Epithelial cell of proximal tubule (primary cell): ENCODE data around the gene VSTM2L. TPM values are rescaled to one million over a fixed set of nuclear protein-coding genes. Genes with fewer than 3 reads are reported as not detected.

Experiments
- DNase-seq: peaks from one replicate; pipeline ENCODE4 v3.0.0-alpha.2; 2011; ENCODE audit warnings: low read depth
- H3K4me3 ChIP-seq: 2 replicates; pipeline ENCODE4 v1.5.1; 2011; ENCODE audit warnings: low read depth, mild to moderate bottlenecking, low read length
- total RNA-seq: library from RNA; depleted of rRNA; stranded (reverse); fragments of >200 nt; gene quantifications from 2 replicates; pipeline ENCODE4 v1.2.3, GENCODE V29; 2015
- TF ChIP-seq, protein P1 (sequence below): conservative IDR thresholded peaks from 2 replicates; pipeline ENCODE4 v1.5.1; 2012; ENCODE audit warnings: low read depth, mild to moderate bottlenecking, low read length

The VSTM2L gene
- total RNA-seq, 1 donor from 2014 or later = 4.5 TPM

DNA sequence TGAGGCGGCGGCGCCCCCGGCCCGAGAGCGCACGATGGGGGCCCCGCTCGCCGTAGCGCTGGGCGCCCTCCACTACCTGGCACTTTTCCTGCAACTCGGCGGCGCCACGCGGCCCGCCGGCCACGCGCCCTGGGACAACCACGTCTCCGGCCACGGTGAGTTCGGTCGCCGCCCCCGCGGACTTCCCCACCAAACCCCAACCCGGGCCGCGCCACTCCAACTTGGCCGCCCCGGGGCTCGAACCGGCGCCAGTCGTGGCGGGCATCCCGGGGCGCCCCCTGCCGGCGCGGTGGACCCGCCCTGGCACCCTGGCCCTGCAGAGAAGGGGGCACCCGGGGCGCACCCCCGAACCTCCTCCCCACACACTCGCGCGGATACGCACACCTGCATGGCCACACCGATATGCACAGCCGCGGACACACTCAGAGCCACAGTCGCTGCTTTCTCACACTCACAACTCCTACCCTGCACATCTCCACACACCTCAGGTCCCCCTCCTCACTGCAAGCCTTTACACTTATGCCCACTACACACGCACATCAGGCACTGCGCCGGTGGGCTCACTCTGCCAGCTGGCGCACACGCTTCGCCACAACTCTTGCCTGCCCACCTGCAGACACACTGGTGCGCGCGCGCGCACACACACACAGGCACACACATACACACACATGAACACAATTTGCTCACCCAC, 535 bp downstream of the VSTM2L start:
- peak overlapping the region; percentile 66 for H3K4me3 ChIP-seq
- TF ChIP-seq, protein P1, sequence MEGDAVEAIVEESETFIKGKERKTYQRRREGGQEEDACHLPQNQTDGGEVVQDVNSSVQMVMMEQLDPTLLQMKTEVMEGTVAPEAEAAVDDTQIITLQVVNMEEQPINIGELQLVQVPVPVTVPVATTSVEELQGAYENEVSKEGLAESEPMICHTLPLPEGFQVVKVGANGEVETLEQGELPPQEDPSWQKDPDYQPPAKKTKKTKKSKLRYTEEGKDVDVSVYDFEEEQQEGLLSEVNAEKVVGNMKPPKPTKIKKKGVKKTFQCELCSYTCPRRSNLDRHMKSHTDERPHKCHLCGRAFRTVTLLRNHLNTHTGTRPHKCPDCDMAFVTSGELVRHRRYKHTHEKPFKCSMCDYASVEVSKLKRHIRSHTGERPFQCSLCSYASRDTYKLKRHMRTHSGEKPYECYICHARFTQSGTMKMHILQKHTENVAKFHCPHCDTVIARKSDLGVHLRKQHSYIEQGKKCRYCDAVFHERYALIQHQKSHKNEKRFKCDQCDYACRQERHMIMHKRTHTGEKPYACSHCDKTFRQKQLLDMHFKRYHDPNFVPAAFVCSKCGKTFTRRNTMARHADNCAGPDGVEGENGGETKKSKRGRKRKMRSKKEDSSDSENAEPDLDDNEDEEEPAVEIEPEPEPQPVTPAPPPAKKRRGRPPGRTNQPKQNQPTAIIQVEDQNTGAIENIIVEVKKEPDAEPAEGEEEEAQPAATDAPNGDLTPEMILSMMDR = peak; percentile 38
- no peak for DNase-seq

DNA sequence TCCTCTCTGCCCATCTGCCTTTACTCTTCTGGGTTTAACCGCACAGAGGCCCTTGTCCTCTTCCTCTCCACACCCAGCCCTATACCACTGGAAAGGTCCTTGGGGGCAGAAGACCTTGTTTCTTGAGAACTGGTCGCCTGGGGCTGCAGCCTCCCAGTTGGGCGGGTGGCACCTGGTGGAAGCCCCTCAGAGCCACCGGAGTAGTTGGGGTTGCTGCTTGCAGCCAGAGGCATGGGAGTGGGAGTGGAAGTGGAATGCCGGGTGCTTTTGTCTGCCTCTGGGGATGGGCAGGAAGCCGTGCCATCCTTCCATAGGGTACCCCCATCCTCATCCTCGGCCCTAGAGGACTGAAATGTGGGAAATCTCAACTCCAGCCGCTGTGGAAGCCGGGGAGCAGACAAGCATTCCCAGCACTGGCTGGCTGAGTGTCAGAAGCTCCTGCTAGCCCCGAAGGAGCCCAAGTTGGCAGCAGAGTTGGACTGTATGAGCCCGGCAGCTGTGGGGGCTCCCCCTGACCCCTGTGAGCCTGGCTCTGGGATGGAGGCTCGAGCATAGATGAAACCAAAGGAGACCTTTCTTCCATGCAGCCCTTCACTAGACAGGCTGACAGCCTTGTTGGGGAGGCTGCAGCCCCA, 1.2 kb downstream of the VSTM2L start:
- H3K4me3 ChIP-seq = peak overlapping the region; percentile 66
- TF ChIP-seq, protein P1 = no peak
- no peak for DNase-seq

DNA sequence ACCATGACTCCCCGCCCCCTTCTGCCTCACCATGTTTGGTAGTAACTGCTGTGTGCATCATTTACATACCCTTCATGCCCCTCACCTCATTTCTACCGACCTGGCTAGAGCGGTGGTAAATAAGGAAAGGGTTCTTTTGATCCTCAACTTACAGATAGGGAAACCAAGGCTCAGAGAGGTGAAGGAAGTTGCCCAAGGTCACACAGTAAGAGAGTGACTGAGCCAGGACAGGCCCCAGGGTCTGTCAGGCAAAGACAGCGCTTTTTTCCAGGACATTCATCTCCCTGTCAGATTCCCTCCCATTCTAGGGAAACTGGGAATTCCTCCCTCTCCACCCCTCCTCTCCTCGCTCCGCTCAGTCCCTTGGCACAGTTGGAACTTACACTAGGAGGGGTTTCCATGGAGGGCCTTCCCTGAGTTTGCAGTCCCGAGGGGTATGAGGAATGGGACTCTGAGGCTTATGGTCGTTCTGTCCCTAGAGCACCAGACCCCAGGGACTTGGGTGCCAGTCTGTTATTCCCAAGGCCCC, 2.0 kb downstream of the VSTM2L start:
- H3K4me3 ChIP-seq = no peak overlapping the region
- TF ChIP-seq, protein P1 = no peak
- DNase-seq = no peak

DNA sequence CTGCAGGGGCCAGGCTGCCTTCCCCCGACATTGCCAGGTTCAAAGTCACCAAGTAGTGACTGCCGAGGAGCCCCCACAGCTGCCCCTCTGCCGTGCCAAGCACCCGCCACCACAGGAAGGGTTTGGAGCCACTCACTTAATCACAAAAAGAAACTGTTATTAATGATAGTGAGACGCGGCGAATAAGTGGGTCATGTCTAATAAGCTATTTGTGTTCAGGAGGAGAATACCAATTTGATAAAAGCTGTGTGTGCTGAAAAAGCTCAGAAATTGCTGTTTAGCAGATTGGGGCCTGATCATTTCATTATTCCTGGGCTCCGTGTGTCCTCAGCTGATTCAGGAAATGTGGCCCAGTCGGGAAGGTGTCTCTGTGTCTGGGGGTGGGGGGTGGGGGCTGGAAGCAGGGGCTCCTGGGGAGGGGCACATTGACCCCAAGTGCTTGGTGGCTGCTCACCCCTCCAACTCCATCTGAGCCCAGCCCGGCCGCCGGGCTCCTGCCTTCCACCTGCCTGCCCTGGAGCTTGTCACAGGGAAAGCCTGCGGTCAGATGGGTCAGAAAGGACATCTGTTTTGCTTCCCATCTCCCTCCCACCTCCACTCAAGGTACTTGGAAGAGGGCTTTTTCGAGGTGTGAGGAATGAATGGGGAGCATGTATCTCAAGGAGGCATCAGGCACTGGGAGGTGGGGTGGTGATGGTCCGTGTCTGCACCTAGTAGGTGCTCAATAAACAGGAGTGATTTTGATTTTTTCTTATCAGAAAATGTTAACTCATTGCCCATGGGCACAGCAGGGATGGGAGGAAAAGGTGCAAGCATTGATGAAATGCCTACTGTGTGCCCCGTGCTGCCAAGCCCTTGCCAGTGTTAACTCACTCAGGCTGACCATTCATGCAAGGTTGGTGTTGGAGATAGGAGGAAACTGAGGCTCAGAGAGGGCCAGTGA, 3.0 kb downstream of the VSTM2L start:
- TF ChIP-seq, protein P1 = no peak
- no peak for DNase-seq
- no peak overlapping the region for H3K4me3 ChIP-seq

DNA sequence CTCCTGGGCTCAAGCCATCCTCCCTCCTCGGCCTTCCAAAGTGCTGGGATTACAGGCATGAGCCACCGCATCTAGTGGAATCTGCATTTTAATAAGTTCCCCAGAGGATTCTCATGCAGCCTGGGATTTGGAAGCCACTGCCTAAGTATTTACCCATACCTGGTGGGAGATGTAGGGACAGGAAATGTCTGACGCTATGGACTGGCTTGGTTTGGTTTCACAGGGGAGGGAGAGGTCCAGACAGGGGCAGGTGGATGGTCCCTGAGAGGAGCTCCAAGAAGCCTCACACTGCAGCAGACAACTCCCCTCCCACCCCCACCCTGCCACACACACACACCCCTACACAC, 4.4 kb downstream of the VSTM2L start:
- no peak for DNase-seq
- TF ChIP-seq, protein P1 = no peak
- no peak overlapping the region for H3K4me3 ChIP-seq

DNA sequence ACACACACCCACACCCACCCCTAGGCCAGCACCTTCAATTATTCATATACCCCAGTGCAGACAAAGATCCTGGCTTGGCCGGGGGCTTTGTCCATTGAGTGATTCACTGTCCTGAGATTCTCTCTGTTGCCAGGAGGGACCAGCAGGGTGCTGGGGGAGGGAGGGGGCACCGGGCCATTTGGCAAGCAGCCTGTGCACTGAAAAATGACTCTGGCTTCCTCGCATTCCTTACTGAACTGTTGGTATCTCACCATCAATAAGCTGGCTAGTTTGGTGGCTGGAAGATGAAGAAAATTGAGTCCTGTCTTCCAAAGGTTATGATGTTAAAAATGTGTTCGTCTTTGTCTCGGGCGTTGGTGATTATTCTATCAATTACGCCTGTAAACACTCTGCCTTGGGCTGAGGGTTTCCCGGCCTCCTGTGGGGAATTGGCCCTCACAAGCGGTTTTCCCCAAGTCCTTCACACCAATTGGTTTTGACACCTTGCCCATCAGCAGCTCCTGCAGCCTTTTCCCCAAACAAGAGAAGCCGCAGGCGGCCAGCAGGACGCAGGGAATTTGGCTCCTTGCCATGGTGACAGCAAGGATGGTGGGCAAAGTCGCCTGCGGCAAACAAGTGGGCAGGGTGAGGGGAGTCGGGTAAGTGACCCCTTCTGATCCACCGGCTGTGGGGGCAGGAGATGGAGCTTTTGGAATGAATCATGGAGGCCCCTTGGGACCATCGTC, 4.9 kb downstream of the VSTM2L start:
- TF ChIP-seq, protein P1 = peak; percentile 5
- DNase-seq = peak; percentile 56
- no peak overlapping the region for H3K4me3 ChIP-seq
